HuH-7.5 (cell line): ENCODE data around the gene CDH13.

Experiments used
- DNase-seq: peaks from one replicate; pipeline ENCODE4 v3.0.0; 2011; ENCODE audit warnings: low spot score

CDH13 gene

GRCh38 chr16:82954224-82954929 is 327.6 kb downstream of the CDH13 start:
- no peak for DNase-seq

GRCh38 chr16:82955741-82956348 is 329.1 kb downstream of the CDH13 start:
- no peak for DNase-seq

DNA sequence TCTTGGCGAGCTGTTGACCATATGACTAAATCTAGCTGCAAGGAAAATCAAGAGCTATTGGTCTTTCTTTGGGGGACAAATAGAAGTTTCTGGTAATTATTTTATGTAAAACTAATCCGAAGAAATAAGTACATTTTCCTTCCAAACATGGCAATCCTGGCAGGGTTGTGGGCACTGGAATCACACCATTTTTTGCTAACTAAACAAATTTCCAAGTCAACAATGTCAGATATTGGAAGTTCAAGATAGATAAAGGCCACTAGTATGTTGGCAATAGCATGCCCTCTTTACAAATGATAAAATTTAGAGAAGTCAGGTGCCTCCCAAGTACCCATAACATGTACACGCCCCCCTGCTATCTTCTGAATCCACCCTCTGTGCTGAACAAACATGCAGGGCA is 330.4 kb downstream of the CDH13 start:
- no peak for DNase-seq

GRCh38 chr16:82960918-82961317 is 334.1 kb downstream of the CDH13 start:
- DNase-seq = no peak

DNA sequence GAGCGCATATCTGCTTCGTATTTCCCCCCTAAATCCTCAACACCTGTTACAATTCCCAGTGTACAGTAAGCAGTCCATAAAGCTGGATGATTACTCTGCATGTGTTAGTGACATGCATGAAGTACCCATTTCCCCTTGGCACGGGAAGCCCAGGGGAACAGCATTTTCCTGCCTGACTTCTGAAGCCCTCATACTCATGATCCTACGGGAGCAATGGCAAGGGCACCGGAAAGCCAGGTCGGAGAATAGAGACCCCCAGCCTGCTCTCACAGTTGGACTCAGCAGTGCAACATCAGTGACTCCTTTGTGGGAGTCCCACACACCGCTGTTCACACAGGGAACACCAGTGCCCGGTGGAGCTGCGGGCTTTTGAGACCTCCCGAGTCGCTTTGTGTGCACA is 336.9 kb downstream of the CDH13 start:
- no peak for DNase-seq

DNA sequence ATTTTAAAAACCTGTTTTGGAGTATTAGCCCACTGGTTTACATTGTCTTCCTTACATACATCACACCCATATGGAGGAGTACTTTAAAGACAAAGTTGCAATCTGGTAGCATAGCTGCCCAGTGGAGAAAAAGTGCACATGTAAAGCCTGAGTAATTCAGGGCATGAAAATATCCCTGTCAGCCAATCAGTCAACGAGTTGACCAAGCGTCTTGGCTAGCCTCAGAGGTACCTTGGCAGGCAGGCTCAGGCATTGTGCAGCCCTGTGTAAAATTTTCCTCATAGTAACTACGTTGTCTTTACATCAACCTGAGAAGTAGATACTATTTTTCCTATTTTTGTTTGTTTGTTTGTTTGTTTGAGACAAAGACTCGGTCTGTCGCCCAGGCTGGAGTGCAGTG is 339.0 kb downstream of the CDH13 start:
- DNase-seq = no peak

- DNase-seq = no peak
Measured at GRCh38 chr16:82967424-82967823, 340.7 kb downstream of the CDH13 start.

GRCh38 chr16:82971126-82971525 is 344.4 kb downstream of the CDH13 start:
- no peak for DNase-seq

GRCh38 chr16:82972331-82972919 is 345.7 kb downstream of the CDH13 start:
- no peak for DNase-seq

GRCh38 chr16:82979406-82980111 is 352.8 kb downstream of the CDH13 start:
- no peak for DNase-seq

- no peak for DNase-seq
Measured at GRCh38 chr16:82980810-82981209, 354.0 kb downstream of the CDH13 start.

- DNase-seq = no peak
Measured at GRCh38 chr16:82987767-82988166, 361.0 kb downstream of the CDH13 start.

GRCh38 chr16:82990155-82990554 is 363.4 kb downstream of the CDH13 start:
- no peak for DNase-seq

- no peak for DNase-seq
Measured at GRCh38 chr16:82991410-82991809, 364.6 kb downstream of the CDH13 start.

GRCh38 chr16:82991966-82992675 is 365.4 kb downstream of the CDH13 start:
- DNase-seq = no peak

DNA sequence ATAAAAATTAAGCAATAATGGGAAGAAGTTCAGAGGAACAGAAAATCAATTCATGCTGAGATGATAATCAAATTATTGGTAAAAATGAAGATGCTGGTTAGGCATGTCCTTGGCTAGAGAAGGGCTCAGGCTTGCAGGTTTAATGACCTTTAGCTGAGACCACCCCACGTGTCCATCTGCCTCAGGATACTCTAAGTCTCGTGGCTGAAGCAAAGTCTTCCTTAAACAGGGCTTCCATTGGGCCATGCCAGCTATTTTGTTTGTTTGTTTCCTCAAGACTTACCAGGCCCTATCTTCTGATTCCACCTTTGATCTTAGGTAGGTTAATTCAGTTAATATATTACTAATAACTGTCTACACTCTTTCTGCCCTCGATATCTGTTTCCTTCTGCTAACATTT is 366.0 kb downstream of the CDH13 start:
- DNase-seq = no peak

- no peak for DNase-seq
Measured at GRCh38 chr16:82993415-82993814, 366.6 kb downstream of the CDH13 start.

DNA sequence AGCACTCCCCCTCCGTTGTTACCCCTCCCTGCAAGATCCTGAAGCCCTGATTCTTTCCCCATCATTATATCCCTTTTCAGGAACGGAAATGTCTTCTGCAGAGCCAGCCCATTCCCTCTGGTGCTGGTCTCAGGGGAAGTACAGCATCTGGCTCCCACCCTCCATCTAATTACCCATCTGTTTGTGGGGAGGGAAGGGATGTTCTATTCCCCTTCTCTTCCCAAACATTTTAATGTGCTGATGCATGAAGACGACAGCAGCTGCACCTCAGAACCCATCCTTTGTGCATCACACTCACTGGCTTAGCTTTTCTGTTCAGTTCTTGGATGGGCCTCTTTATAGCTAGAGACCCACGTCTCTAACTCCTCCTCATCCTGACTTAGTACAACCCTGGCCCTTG is 367.2 kb downstream of the CDH13 start:
- DNase-seq = no peak

DNA sequence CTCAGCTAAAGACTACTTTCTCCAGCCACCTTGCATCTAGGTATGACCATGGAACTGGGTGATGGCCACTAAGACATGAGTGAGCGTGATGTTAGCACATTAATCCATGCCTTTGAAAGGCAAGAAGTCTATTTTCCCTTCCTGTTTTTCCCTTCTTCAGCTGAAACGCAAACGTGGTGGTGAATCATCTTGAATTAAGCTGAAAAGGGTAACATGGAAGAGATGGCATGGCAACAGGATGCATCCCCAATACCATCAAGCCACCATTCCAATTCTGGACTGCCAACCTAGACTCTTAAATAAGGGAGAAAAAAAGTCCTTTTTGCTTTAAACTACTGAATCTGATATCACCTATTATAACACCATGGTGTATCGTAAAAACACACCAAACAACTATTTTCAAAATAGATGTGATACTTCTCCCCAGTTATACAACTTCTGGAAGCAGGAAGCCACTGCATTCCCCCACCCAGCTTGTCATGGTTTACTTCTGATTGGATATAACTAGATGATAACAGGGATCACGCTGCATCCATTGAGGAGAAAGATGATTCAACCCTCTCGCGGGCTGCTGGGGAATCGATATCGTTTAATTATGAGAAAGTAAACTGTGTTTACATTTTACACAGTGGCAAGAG is 368.6 kb downstream of the CDH13 start:
- DNase-seq = no peak

- no peak for DNase-seq
Measured at GRCh38 chr16:82995924-82996441, 369.2 kb downstream of the CDH13 start.

DNA sequence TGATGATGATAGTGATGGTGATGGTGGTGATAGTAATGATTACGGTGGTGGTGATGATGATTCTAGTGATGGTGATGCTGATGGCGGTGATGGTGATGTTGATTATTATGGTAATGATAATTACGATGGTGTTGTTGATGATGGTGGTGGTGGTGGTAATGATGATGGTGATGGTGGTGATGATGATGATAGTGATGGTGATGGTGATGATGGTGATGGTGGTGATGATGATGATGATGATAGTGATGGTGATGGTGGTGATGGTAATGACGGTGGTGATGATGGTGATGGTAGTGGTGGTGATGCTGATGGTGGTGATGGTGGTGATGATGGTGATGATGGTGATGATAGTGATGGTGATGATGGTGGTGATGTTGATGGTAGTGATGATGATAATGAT is 370.0 kb downstream of the CDH13 start:
- DNase-seq = no peak

DNA sequence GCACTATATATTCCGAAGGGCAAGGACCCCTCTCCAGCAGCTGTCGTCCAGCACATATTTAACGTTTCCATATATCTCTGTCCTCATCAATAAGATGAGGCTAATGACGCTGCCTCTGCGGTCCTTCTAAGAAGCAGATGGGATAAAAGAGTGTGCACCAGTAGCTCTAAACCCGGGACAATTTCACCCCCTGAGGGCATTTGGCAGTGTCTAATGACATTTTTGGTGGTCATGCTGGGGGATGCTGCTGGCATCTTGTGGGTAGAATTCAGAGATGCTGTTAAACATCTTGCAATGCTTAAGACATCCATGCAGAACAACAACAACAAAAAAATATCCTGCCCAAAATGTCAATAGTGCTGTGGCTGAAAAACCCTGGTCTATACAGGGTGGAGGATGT is 372.9 kb downstream of the CDH13 start:
- no peak for DNase-seq
